ENCODE data around the gene VTN.

The VTN gene

GRCh38 chr17:28368915-28369683, 1.0 kb downstream of the VTN start:
- WGBS (ENCODE audit: insufficient coverage, insufficient read length) = no CpG with 5 or more reads among the region's 23 CpGs

DNA sequence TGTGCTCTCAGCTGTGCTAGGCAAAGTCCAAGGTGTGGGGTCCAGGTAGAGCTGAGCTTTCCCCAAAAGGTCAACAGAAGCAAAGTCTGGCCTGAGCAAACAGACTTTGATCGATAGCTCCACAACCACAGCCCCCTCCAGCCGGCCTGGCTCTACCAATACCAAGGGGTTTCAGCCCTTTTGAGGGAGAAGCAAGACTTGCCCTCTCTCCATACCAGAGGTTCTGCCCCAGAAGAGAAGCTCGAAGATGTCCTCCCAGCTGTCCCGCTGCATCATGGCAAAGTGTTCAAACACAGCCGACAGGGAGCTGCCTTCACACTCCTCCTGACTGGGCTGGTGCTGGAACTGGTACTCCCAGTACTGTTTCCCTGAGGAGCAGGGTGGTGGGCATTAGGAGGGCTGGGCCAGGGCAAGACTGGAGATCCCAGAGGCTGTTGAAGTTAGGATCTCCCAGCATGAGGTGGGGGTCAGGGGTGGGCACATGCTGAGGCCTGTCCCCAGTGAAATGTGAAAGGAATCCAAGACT, 1.7 kb downstream of the VTN start:
- Histone ChIP-seq H3K9me3 (ENCODE audit: control insufficient read depth, insufficient read depth, low read length) (no peaks in the 10 kb centered on the region), H3K4me3 (ENCODE audit: low read length) (no peak overlapping the region), H3K27ac (ENCODE audit: low read length) (no peak overlapping the region), H3K36me3 (ENCODE audit: control insufficient read depth, insufficient read depth, low read length) (no peaks in the 10 kb centered on the region), H3K4me1 (ENCODE audit: control insufficient read depth, insufficient read depth, low read length) (peaks cover 9% of the 10 kb centered on the region), H3K27me3 (ENCODE audit: control insufficient read depth, insufficient read depth, low read length) (peaks cover 10% of the 10 kb centered on the region)
- WGBS (ENCODE audit: insufficient coverage, insufficient read length) = no CpG with 5 or more reads among the region's 5 CpGs
- no peak for DNase-seq (ENCODE audit: low read depth, low spot score)

More at GRCh38 chr17:28368915-28369683, 1.0 kb downstream of the VTN start:
- Histone ChIP-seq H3K4me1 (ENCODE audit: control insufficient read depth, insufficient read depth, low read length) (peaks cover 9% of the 10 kb centered on the region), H3K9me3 (ENCODE audit: control insufficient read depth, insufficient read depth, low read length) (no peaks in the 10 kb centered on the region), H3K36me3 (ENCODE audit: control insufficient read depth, insufficient read depth, low read length) (no peaks in the 10 kb centered on the region), H3K27ac (ENCODE audit: low read length) (no peak overlapping the region), H3K4me3 (ENCODE audit: low read length) (no peak overlapping the region), H3K27me3 (ENCODE audit: control insufficient read depth, insufficient read depth, low read length) (peaks cover 13% of the 10 kb centered on the region)
- no peak for DNase-seq (ENCODE audit: low read depth, low spot score)

DNA sequence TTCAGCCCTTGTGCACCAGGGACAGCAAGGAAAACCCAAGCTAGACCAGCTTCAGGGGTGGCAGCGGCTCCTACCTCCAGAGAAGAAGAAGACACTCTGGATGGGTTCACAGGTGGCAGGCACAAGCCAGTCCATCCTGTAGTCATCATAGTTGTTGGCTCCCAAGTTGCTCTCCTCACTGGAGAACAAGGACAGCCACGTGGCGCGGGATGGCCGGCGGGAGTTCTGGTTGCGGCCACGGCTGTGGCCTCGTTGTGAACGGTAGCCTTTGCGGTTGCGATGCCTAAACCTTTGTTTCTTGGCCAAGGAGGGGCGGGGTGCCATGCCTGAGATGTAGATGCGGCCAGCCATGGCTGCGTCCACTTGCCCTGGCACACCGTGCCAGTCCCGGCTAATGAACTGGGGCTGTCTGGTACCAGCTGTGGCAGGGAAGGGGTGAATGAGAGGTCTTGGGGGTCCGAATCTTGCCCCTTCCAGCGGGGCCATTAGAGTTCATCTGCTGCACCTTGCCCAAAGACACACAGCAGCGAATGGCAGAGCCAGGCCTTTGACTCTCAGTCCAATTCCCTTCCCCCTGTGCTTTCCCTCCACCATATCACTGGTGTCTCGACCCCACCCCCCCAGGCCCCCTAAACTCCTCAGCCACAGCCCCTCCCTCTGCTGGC, 2.3 kb downstream of the VTN start:
- Histone ChIP-seq H3K9me3 (ENCODE audit: control insufficient read depth, insufficient read depth, low read length) (no peaks in the 10 kb centered on the region), H3K27me3 (ENCODE audit: control insufficient read depth, insufficient read depth, low read length) (peaks cover 5% of the 10 kb centered on the region), H3K27ac (ENCODE audit: low read length) (no peak overlapping the region), H3K4me1 (ENCODE audit: control insufficient read depth, insufficient read depth, low read length) (peaks cover 8% of the 10 kb centered on the region), H3K4me3 (ENCODE audit: low read length) (no peak overlapping the region), H3K36me3 (ENCODE audit: control insufficient read depth, insufficient read depth, low read length) (no peaks in the 10 kb centered on the region)
- no peak for DNase-seq (ENCODE audit: low read depth, low spot score)
- WGBS (ENCODE audit: insufficient coverage, insufficient read length) = no CpG with 5 or more reads among the region's 21 CpGs

DNA sequence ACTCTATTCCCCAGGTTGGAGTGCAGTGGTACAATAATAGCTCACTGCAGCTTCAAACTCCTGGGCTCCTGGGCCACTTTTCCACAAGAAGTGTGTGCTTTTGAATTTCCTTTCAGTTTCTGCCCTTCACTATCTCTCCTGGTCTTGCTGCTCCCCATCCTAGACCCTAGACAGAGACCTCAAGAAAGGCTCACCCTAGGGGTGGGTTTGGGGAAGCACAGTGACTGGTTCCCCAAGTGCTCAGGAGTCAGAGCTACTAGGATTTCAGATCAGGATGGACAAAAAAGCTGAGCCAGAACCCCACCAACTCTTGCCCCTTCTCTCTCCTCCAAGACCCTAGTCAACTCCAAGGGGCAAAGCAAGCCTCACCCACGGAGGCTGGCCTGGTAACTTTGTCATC, 3.5 kb downstream of the VTN start:
- H3K36me3 ChIP-seq (ENCODE audit: control insufficient read depth, insufficient read depth, low read length) = no peaks in the 10 kb centered on the region
- no peak overlapping the region for H3K27ac ChIP-seq (ENCODE audit: low read length)
- DNase-seq (ENCODE audit: low read depth, low spot score) = no peak
- H3K4me3 ChIP-seq (ENCODE audit: low read length) = no peak overlapping the region
- 0 out of 2 replicates have a peak, but pooled peaks cover 3% of the 10 kb centered on the region for H3K4me1 ChIP-seq (ENCODE audit: control insufficient read depth, insufficient read depth, low read length)
- WGBS (ENCODE audit: insufficient coverage, insufficient read length) = no CpG with 5 or more reads among the region's 1 CpG
- H3K9me3 ChIP-seq (ENCODE audit: control insufficient read depth, insufficient read depth, low read length) = no peaks in the 10 kb centered on the region
- no peaks in the 10 kb centered on the region for H3K27me3 ChIP-seq (ENCODE audit: control insufficient read depth, insufficient read depth, low read length)

DNA sequence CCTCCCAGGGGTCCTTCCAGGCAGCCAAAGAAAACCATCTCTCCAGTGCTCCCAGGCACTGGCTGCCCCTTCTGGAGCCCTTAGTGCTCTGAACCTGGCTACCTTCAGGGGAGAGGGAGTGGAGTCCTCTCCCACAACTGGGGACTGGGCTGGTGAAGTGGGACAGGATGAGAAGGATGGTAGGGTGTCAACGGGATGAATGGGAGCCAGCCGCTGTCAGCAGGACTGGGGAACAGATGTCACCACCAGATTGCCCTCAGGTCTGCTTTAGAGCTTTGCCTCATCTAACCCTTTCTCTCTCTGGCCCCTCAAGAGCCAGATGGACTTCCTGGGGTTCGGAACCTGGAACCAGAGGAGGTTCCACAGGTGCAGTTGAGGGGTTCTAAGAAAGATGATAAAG, 4.6 kb downstream of the VTN start:
- H3K27ac ChIP-seq (ENCODE audit: low read length) = no peak overlapping the region
- peaks cover 1% of the 10 kb centered on the region; the same call in 1 of the 2 replicates for H3K36me3 ChIP-seq (ENCODE audit: control insufficient read depth, insufficient read depth, low read length)
- 0 out of 2 replicates have a peak, but pooled peaks cover 3% of the 10 kb centered on the region for H3K4me1 ChIP-seq (ENCODE audit: control insufficient read depth, insufficient read depth, low read length)
- no CpG with 5 or more reads among the region's 3 CpGs for WGBS (ENCODE audit: insufficient coverage, insufficient read length)
- H3K27me3 ChIP-seq (ENCODE audit: control insufficient read depth, insufficient read depth, low read length) = no peaks in the 10 kb centered on the region
- DNase-seq (ENCODE audit: low read depth, low spot score) = no peak
- no peaks in the 10 kb centered on the region for H3K9me3 ChIP-seq (ENCODE audit: control insufficient read depth, insufficient read depth, low read length)
- H3K4me3 ChIP-seq (ENCODE audit: low read length) = no peak overlapping the region

DNA sequence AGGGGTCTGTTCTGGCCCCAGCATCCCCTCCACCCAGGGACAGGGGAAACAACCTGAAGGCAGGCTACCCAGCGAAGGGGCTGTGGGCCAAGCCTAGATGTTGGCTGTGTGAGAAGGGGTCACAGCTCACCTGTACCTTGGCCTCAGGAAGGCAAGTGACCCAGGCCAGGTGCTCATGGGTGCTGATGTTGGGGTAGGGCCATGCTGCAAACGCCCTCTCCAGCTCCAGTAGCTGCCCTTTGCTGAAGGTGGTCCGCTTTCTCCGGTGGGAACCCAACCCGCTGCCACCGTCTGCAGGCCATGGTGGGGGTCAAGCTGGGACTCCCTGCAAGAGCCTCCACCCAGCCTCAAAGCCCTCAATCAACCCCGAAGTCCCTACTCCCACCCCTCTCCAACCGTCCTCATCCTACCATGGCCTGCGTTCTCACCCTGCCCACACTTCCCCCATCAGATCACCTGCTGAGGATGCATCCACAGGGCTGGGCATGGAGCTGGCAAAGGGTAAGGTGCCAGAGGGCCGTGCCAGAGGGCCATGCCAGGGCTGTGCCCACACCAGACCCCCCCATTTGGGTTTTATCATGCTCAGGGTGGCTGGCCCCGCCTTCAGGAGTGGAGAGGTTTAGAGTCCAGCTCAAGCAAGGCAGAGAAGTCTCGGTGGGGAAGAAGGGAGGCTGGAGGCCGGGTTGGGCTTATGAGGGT, 5.3 kb downstream of the VTN start, which contains the start of gene SEBOX:
SEBOX (minus strand) TSS at position 535 of the 699 bp plus-strand sequence; CDS start at position 487, 48 bp downstream.
- Histone ChIP-seq H3K4me1 (ENCODE audit: control insufficient read depth, insufficient read depth, low read length) (0 out of 2 replicates have a peak, but pooled peaks cover under 1% of the 10 kb centered on the region), H3K4me3 (ENCODE audit: low read length) (no peak within 1 kb of the TSS), H3K9me3 (ENCODE audit: control insufficient read depth, insufficient read depth, low read length) (no peaks in the 10 kb centered on the region), H3K36me3 (ENCODE audit: control insufficient read depth, insufficient read depth, low read length) (peaks cover 7% of the 10 kb centered on the region; the same call in 1 of the 2 replicates), H3K27ac (ENCODE audit: low read length) (no peak within 1 kb of the TSS), H3K27me3 (ENCODE audit: control insufficient read depth, insufficient read depth, low read length) (no peaks in the 10 kb centered on the region)
- no CpG with 5 or more reads among the region's 13 CpGs for WGBS (ENCODE audit: insufficient coverage, insufficient read length)
- no peak for DNase-seq (ENCODE audit: low read depth, low spot score)

GRCh38 chr17:28363776-28364650, 6.1 kb downstream of the VTN start:
- no CpG with 5 or more reads among the region's 8 CpGs for WGBS (ENCODE audit: insufficient coverage, insufficient read length)
- Histone ChIP-seq H3K9me3 (ENCODE audit: control insufficient read depth, insufficient read depth, low read length) (no peaks in the 10 kb centered on the region), H3K27me3 (ENCODE audit: control insufficient read depth, insufficient read depth, low read length) (no peaks in the 10 kb centered on the region), H3K4me3 (ENCODE audit: low read length) (no peak overlapping the region), H3K27ac (ENCODE audit: low read length) (no peak overlapping the region), H3K4me1 (ENCODE audit: control insufficient read depth, insufficient read depth, low read length) (no peaks in the 10 kb centered on the region), H3K36me3 (ENCODE audit: control insufficient read depth, insufficient read depth, low read length) (peaks cover 7% of the 10 kb centered on the region; the same call in 1 of the 2 replicates)
- DNase-seq (ENCODE audit: low read depth, low spot score) = no peak

DNA sequence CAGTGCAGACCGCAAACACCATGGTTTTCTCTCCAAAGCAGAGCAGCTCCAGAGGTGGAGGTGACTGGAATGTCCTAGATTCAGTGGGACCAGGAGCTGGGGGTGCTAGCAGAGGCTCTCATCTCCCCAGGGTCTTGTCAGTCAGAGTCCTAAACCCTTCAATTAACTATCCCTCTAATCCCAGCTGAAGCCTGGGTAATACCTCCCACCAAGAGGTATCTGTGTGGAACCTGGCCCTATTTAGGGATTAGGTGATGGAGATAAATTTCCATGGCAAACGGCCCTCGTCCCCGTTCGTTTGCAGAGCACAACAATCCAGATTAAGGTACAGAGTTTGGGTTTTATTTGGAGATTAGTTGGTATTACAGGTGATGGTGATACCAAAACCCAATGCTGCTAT, 6.9 kb downstream of the VTN start:
- no CpG with 5 or more reads among the region's 5 CpGs for WGBS (ENCODE audit: insufficient coverage, insufficient read length)
- Histone ChIP-seq H3K4me3 (ENCODE audit: low read length) (no peak overlapping the region), H3K27me3 (ENCODE audit: control insufficient read depth, insufficient read depth, low read length) (no peaks in the 10 kb centered on the region), H3K27ac (ENCODE audit: low read length) (no peak overlapping the region), H3K36me3 (ENCODE audit: control insufficient read depth, insufficient read depth, low read length) (peaks cover 7% of the 10 kb centered on the region; the same call in 1 of the 2 replicates), H3K9me3 (ENCODE audit: control insufficient read depth, insufficient read depth, low read length) (no peaks in the 10 kb centered on the region), H3K4me1 (ENCODE audit: control insufficient read depth, insufficient read depth, low read length) (no peaks in the 10 kb centered on the region)
- DNase-seq (ENCODE audit: low read depth, low spot score) = no peak

- H3K9me3 ChIP-seq (ENCODE audit: control insufficient read depth, insufficient read depth, low read length) = no peaks in the 10 kb centered on the region
- no peaks in the 10 kb centered on the region for H3K4me1 ChIP-seq (ENCODE audit: control insufficient read depth, insufficient read depth, low read length)
- peak overlapping the region; percentile 93; the same call in 1 of the 2 replicates for H3K4me3 ChIP-seq (ENCODE audit: low read length)
- peaks cover 15% of the 10 kb centered on the region; the same call in 1 of the 2 replicates for H3K36me3 ChIP-seq (ENCODE audit: control insufficient read depth, insufficient read depth, low read length)
- no peak for DNase-seq (ENCODE audit: low read depth, low spot score)
- H3K27me3 ChIP-seq (ENCODE audit: control insufficient read depth, insufficient read depth, low read length) = no peaks in the 10 kb centered on the region
- WGBS (ENCODE audit: insufficient coverage, insufficient read length) = no CpG with 5 or more reads among the region's 4 CpGs
- no peak overlapping the region for H3K27ac ChIP-seq (ENCODE audit: low read length)
Measured at GRCh38 chr17:28357901-28358197, 12.3 kb downstream of the VTN start.
